ENCODE data around the gene IRS2. TPM values are rescaled to one million over a fixed set of nuclear protein-coding genes. Genes with fewer than 3 reads are reported as not detected.

Gene IRS2
- total RNA-seq, 2 experiments from 2014 or later, result 0.63 to 2.7 TPM

- no peak for TF ChIP-seq CTCF (conservative IDR thresholded peaks at IDR 0.05; ENCODE audit: low read length)
- Histone ChIP-seq H3K4me1 (ENCODE audit: insufficient read depth, low read length, poor library complexity, severe bottlenecking) (no peaks in the 10 kb centered on the region), H2AFZ (ENCODE audit: low read length) (no peak overlapping the region), H3K79me2 (ENCODE audit: insufficient read depth, low read depth, low read length) (no peaks in the 10 kb centered on the region), H3K4me2 (ENCODE audit: low read length) (no peak overlapping the region), H3K9me3 (ENCODE audit: low read length) (no peaks in the 10 kb centered on the region), H4K20me1 (ENCODE audit: insufficient read depth, low read length) (no peaks in the 10 kb centered on the region), H3K4me3 (ENCODE audit: low read depth, low read length, poor library complexity, severe bottlenecking) (no peak overlapping the region), H3K9me2 (ENCODE audit: insufficient read depth, low read length) (no peaks in the 10 kb centered on the region), H3K27ac (ENCODE audit: low read depth, low read length, poor library complexity, severe bottlenecking) (no peak overlapping the region), H3K36me3 (ENCODE audit: insufficient read depth, low read length) (no peaks in the 10 kb centered on the region)
- intact Hi-C loops (cut with micrococcal nuclease; ENCODE audit: unreplicated experiment), result no loop called here
- ChIA-PET POLR2A (interaction anchor here (0.6 kb wide), 1 partner anchor 707 kb away, joined by 3 read pairs; no protein-coding TSS in a partner anchor), CTCF (ENCODE audit: unreplicated experiment) (no interaction called here)
- DNase-seq (ENCODE audit: low spot score), result no peak
- BruUV-seq (replicated peaks), result no TSS peak
These were observed 6.2 kb upstream of the IRS2 start for GRCh38 chr13:109792416-109793059.

- no TSS peak for BruUV-seq (replicated peaks)
- TF ChIP-seq CTCF (conservative IDR thresholded peaks at IDR 0.05; ENCODE audit: low read length), result peak; percentile 68
- no peak for TF ChIP-seq EZH2phosphoT487 (IDR thresholded peaks at IDR 0.05; ENCODE audit: borderline replicate concordance, low read depth, low read length)
- H3K79me2 ChIP-seq (ENCODE audit: insufficient read depth, low read depth, low read length), result no peaks in the 10 kb centered on the region
- no peak overlapping the region for H3K27ac ChIP-seq (ENCODE audit: low read depth, low read length, poor library complexity, severe bottlenecking)
- no peak overlapping the region for H3K4me2 ChIP-seq (ENCODE audit: low read length)
- no peak overlapping the region for H2AFZ ChIP-seq (ENCODE audit: low read length)
- H3K9me3 ChIP-seq (ENCODE audit: low read length), result no peaks in the 10 kb centered on the region
- H4K20me1 ChIP-seq (ENCODE audit: insufficient read depth, low read length), result no peaks in the 10 kb centered on the region
- DNase-seq (ENCODE audit: low spot score), result peak; percentile 21
- ChIA-PET CTCF (ENCODE audit: unreplicated experiment) (no interaction called here), POLR2A (no interaction called here)
- H3K9me2 ChIP-seq (ENCODE audit: insufficient read depth, low read length), result no peaks in the 10 kb centered on the region
- no peaks in the 10 kb centered on the region for H3K4me1 ChIP-seq (ENCODE audit: insufficient read depth, low read length, poor library complexity, severe bottlenecking)
- H3K4me3 ChIP-seq (ENCODE audit: low read depth, low read length, poor library complexity, severe bottlenecking), result no peak overlapping the region
- intact Hi-C loops (cut with micrococcal nuclease; ENCODE audit: unreplicated experiment), result loop anchor here (1.0 kb wide), 1 partner anchor 830 kb away; no protein-coding TSS in a partner anchor
- H3K36me3 ChIP-seq (ENCODE audit: insufficient read depth, low read length), result no peaks in the 10 kb centered on the region
These were observed 4.7 kb upstream of the IRS2 start for GRCh38 chr13:109790942-109791605.

- CTCF ChIA-PET (ENCODE audit: unreplicated experiment), result no interaction called here
- no peaks in the 10 kb centered on the region for H3K36me3 ChIP-seq (ENCODE audit: insufficient read depth, low read length)
These were observed 3.7 kb upstream of the IRS2 start for GRCh38 chr13:109790086-109790485.

More at GRCh38 chr13:109790086-109790485, 3.7 kb upstream of the IRS2 start:
- no peak overlapping the region for H3K27ac ChIP-seq (ENCODE audit: low read depth, low read length, poor library complexity, severe bottlenecking)
- no peak for DNase-seq (ENCODE audit: low spot score)
- TF ChIP-seq CTCF (conservative IDR thresholded peaks at IDR 0.05; ENCODE audit: low read length) (no peak), EZH2phosphoT487 (IDR thresholded peaks at IDR 0.05; ENCODE audit: borderline replicate concordance, low read depth, low read length) (no peak)
- no peaks in the 10 kb centered on the region for H4K20me1 ChIP-seq (ENCODE audit: insufficient read depth, low read length)
- H2AFZ ChIP-seq (ENCODE audit: low read length), result no peak overlapping the region
- no peak overlapping the region for H3K4me3 ChIP-seq (ENCODE audit: low read depth, low read length, poor library complexity, severe bottlenecking)
- no peaks in the 10 kb centered on the region for H3K9me3 ChIP-seq (ENCODE audit: low read length)
- POLR2A ChIA-PET, result interaction anchor here (0.8 kb wide), 1 partner anchor 32 kb away, joined by 3 read pairs; no protein-coding TSS in a partner anchor
- intact Hi-C loops (cut with micrococcal nuclease; ENCODE audit: unreplicated experiment), result no loop called here
- H3K79me2 ChIP-seq (ENCODE audit: insufficient read depth, low read depth, low read length), result no peaks in the 10 kb centered on the region
- H3K4me1 ChIP-seq (ENCODE audit: insufficient read depth, low read length, poor library complexity, severe bottlenecking), result no peaks in the 10 kb centered on the region
- BruUV-seq (replicated peaks), result no TSS peak
- no peak overlapping the region for H3K4me2 ChIP-seq (ENCODE audit: low read length)
- no peaks in the 10 kb centered on the region for H3K9me2 ChIP-seq (ENCODE audit: insufficient read depth, low read length)

All from OCI-LY7 (cell line).